Skin epidermis (tissue), 12 donors: Measurements from ENCODE around the gene BTBD2.

ENCODE experiments used
- H3K27ac ChIP-seq, 21 experiments: fragments of 200-600 bp; sonication (generic) in 11 of 21; one replicate each; pipeline ENCODE4 v1.5.0; 2020; ENCODE audit warnings: mild to moderate bottlenecking in 3 of 21, inconsistent platforms in 2 of 21, moderate library complexity in 2 of 21
- H3K4me3 ChIP-seq, 7 experiments: fragments of 200-600 bp; sonication (generic) in 2 of 7; one replicate each; pipeline ENCODE4 v1.5.0; 2020; ENCODE audit warnings: inconsistent platforms in 2 of 7, mild to moderate bottlenecking in 2 of 7, moderate library complexity in 1 of 7

Gene BTBD2

GRCh38 chr19:1974381-1975161 is 40.9 kb downstream of the BTBD2 start:
- Histone ChIP-seq H3K27ac (no peak overlapping the region), H3K4me3 (no peak overlapping the region)

GRCh38 chr19:1970806-1971502 is 44.6 kb downstream of the BTBD2 start:
- Histone ChIP-seq H3K4me3 (no peak overlapping the region), H3K27ac (no peak overlapping the region)

- Histone ChIP-seq H3K27ac (no peak overlapping the region), H3K4me3 (no peak overlapping the region)
These were observed 45.3 kb downstream of the BTBD2 start for GRCh38 chr19:1970003-1970805.

GRCh38 chr19:1969176-1970002 is 46.1 kb downstream of the BTBD2 start:
- no peak overlapping the region for H3K4me3 ChIP-seq

GRCh38 chr19:1968279-1969175 is 47.0 kb downstream of the BTBD2 start:
- no peak overlapping the region for H3K27ac ChIP-seq
- H3K4me3 ChIP-seq = no peak overlapping the region

More at GRCh38 chr19:1969176-1970002, 46.1 kb downstream of the BTBD2 start:
- H3K27ac ChIP-seq = no peak overlapping the region

GRCh38 chr19:1967087-1967608 is 48.4 kb downstream of the BTBD2 start:
- no peak overlapping the region for H3K4me3 ChIP-seq

GRCh38 chr19:1962674-1963073 is 52.8 kb downstream of the BTBD2 start:
- no peak overlapping the region for H3K27ac ChIP-seq
- no peak overlapping the region for H3K4me3 ChIP-seq

More at GRCh38 chr19:1967087-1967608, 48.4 kb downstream of the BTBD2 start:
- no peak overlapping the region for H3K27ac ChIP-seq

- Histone ChIP-seq H3K27ac (no peak overlapping the region), H3K4me3 (no peak overlapping the region)
These were observed 54.3 kb downstream of the BTBD2 start for GRCh38 chr19:1961000-1961883.

GRCh38 chr19:1959928-1960589 is 55.5 kb downstream of the BTBD2 start:
- Histone ChIP-seq H3K4me3 (no peak overlapping the region), H3K27ac (no peak overlapping the region)

GRCh38 chr19:1957562-1958248 is 57.8 kb downstream of the BTBD2 start:
- H3K4me3 ChIP-seq = no peak overlapping the region
- H3K27ac ChIP-seq = no peak overlapping the region

- Histone ChIP-seq H3K4me3 (no peak overlapping the region), H3K27ac (no peak overlapping the region)
These were observed 58.5 kb downstream of the BTBD2 start for GRCh38 chr19:1956868-1957492.

GRCh38 chr19:1956122-1956494 is 59.4 kb downstream of the BTBD2 start:
- H3K27ac ChIP-seq = no peak overlapping the region

GRCh38 chr19:1955171-1956121 is 60.1 kb downstream of the BTBD2 start:
- Histone ChIP-seq H3K4me3 (no peak overlapping the region), H3K27ac (no peak overlapping the region)

More at GRCh38 chr19:1956122-1956494, 59.4 kb downstream of the BTBD2 start:
- no peak overlapping the region for H3K4me3 ChIP-seq

- Histone ChIP-seq H3K27ac (no peak overlapping the region), H3K4me3 (no peak overlapping the region)
These were observed 61.0 kb downstream of the BTBD2 start for GRCh38 chr19:1954532-1954933.
